GM20431 (cell line): Measurements from ENCODE around the gene GPR68.
"Not testable (repeated sequence)": the region's sequence is repeated elsewhere in the genome, so short reads cannot be mapped to it uniquely, and the experiment has no call there.

Experiments used
- in situ Hi-C: fragments of 300-500 bp; cut with MseI, MboI; formaldehyde crosslinking; loops from one replicate; pipeline ENCODE4 v1.15.0; 2020; ENCODE audit warnings: low sequenced_read_pairs; ENCODE audit not compliant: unreplicated experiment

GPR68 gene

GRCh38 chr14:91256661-91257060 lies 12.2 kb upstream of the GPR68 start:
- in situ Hi-C loops, result no loop called here

DNA sequence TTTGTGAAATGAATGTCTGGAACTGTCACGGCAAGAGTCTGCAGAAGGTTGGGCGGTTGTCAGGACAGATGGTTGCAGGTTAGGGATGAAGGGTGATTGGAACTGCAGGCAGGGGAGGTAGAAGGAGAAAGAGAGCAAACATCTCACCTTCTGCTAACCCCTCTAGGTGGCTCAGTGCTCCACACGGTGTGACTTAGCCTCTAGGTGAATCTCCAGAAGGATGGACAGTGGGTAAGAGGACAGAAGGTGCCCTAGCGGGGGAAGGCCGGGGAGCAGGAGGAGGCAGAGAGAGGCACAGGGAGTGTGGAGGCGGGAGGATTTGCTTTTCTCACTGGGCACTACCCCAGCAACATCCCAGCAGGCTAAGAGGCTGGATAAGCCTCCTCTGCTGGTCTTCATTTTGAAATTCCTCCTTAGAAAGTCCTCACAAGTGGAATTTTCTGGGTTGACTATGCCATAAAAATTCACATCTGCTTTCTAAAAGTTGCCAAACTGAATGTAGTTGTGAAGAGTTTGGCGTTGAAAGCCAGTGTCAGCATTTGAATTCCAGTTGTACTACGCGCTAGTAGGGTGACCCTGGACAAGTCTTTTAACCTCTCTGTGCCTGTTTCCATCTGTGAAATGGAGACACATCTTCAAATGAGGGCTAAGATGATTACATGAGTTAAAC lies 10.7 kb upstream of the GPR68 start:
- in situ Hi-C loops, result no loop called here

GRCh38 chr14:91254461-91254860 lies 10.0 kb upstream of the GPR68 start:
- in situ Hi-C loops, result no loop called here

GRCh38 chr14:91253795-91254323 lies 9.4 kb upstream of the GPR68 start:
- in situ Hi-C loops, result no loop called here

DNA sequence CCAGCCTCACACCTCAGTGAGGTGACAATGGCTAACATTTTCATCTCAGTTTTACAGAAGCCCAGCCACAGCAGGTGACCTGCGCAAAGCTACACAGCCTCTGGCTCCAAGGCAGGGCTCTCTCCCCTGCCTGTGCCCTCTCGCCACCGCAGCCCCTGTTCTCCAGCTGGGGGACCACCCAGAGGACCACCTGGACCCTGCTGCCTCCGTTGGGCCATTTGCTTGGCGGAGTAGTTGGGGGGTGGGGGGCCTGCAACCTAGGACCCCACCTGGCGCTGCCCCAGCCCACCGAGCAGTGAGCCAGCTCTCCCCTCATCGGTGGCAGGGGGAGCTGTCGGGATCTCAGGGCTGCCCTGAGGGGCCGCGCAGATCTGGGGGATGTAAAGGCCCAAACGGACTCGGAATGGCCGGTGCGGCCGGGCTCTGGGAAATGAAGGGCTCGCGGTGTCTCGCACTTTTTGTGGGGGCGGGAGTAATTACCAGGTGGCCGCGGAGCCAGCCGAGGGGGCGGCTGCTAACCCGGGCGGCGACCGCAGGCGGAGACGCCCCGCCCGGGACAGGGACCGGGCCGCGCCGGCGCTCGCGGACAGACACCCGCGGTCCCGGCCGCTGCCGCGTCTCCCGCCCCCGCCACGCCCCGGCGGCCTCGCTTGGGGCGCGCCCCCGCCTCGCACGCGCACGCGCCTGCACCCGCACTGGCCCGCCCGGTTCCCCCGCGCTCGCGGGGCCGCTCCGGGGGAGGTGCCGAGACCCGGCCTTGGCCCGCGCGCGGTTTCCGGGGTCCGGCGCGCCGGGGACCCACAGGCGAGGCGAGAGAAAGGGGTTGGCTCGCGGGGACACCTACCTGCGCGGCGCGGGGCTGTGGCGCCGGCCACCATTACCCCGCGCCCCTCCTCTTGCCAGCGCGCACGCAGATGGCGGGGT lies 8.6 kb upstream of the GPR68 start:
- in situ Hi-C loops, result no loop called here

GRCh38 chr14:91250912-91251311 lies 6.4 kb upstream of the GPR68 start:
- in situ Hi-C loops, result no loop called here

DNA sequence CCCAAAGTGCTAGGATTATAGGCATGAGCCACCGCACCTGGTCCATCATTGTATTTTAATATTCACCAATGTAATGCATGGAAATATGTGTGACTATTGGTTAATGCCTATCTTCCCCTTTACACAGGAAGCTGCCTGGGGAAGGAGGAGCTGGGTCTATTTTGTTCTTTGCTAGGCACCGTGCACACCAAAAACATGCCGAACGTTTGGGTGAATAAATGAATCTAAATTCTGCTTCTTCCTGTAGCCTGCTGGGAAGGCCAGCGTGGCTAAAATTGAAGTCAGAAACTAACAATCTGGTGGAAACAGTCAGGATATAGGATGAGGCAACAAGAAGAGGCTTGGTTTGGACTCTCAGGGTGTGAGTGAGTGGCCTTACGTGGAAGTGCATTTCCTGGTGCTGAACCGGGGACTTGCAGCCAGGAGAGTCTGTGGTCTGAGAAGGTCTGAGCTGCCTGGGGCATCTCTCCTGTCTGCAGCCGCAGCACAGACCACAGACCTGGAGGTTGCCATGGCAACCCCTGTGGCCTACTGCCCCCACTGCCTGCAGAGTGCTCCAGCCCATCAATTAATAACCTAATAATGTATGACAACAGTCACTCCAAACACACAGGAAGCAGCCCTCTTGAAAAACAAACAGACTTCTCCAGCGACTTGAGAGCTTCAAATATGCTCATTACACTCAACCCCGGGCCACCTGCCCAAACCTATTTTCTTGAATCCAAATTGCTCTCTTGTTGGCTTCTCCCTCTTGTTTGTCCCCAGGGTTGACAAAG lies 5.5 kb upstream of the GPR68 start:
- in situ Hi-C loops, result no loop called here

GRCh38 chr14:91246051-91246852 lies 1.7 kb upstream of the GPR68 start:
- in situ Hi-C loops, result no loop called here

DNA sequence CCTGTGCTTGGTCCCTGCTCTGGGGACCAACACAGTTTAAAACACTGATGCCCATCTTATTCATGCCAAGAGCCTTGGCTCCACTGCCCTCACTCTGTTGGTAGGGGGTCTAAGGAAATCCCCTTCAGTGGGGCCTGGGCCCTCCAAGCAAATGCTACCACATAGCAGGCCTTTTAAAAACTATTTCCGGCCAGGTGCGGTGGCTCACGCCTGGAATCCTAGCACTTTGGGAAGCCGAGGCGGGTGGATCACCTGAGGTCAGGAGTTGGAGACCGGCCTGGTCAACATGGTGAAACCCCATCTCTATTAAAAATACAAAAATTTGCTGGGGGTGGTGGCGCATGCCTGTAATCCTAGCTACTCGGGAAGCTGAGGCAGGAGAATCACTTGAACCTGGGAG lies 1.1 kb upstream of the GPR68 start:
- in situ Hi-C loops, result not testable (repeated sequence)

- in situ Hi-C loops, result no loop called here
These were observed 525 bp upstream of the GPR68 start for GRCh38 chr14:91245029-91245428.

- in situ Hi-C loops, result no loop called here
These were observed 1.4 kb downstream of the GPR68 start for GRCh38 chr14:91243074-91243471.

DNA sequence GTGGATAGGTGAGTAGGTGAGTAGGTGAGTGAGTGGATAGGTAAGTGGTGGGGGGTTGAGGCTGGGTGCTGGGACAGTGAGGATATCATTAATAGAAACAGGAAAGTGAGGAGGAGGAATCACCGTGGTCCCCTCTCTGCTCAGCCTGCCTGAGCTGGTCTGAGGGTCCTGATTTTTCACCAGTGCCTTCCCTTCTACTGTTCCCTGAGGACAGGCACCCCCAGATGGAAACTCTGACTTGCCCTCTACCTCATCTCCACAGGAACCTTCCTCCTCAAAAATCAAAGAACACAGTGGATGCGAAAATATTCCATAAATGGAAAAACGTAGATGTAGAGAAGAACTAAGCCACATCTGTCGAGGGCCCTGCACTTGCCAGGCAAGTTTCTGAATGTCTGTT lies 1.9 kb downstream of the GPR68 start:
- in situ Hi-C loops, result no loop called here

DNA sequence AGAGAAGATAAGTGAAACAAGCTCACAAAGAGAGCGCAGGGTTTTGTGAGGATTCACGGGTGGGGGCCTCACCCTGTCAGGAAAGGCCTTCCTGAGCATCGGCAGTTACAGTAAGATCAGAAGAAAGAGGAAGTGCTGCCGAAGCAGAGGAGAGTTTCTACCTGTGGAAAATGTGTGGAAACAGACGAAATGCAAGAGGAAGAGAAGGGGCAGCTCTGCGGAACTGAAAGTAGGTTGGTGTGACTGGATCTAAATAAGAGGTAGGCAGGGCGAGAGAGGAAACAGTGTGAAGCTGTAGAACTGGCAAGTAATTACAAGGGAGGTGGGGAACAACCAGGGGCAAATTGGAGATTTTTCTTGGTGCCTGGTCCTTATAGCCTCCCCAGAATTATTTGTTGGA lies 2.6 kb downstream of the GPR68 start:
- in situ Hi-C loops, result no loop called here

DNA sequence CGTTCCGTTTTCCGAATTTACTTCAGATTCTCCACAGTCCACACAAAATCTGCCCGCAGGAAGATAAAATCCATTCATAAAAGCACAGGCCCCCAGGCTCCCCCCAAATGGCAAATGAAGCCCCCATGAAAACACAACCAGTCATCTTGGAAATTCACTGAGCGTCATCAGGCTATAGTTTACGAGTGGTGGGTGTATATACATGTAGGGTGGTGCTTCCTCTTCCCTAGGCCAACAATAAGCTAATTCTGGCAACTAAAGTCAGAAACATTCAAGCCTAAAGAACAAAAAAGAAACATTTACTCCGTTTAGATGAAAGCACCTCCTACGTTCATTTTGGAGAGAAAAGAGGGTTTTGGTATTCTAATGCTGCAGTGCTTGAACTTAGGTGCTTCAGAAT lies 5.8 kb downstream of the GPR68 start:
- in situ Hi-C loops, result no loop called here

DNA sequence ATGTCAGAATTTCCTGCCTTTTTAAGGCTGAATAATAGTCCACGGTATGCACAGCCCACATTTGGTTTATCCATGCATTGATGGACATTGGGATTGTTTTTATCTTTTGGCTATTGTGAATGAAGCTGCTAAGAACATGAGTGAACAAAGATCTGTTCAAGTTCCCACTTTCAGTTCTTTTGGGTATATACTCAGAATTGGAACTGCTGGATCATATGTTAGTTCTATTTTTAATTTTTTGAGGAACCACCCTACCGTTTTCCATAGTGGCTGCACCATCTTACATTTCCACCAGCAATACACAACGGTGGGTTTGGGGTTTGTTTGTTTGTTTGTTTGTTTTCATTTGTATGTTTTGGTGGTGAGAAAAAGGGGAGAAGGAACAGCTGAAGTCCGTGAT lies 6.4 kb downstream of the GPR68 start:
- in situ Hi-C loops, result no loop called here

GRCh38 chr14:91237219-91237618 lies 7.3 kb downstream of the GPR68 start:
- in situ Hi-C loops, result no loop called here

- in situ Hi-C loops, result no loop called here
These were observed 8.7 kb downstream of the GPR68 start for GRCh38 chr14:91235841-91236240.

DNA sequence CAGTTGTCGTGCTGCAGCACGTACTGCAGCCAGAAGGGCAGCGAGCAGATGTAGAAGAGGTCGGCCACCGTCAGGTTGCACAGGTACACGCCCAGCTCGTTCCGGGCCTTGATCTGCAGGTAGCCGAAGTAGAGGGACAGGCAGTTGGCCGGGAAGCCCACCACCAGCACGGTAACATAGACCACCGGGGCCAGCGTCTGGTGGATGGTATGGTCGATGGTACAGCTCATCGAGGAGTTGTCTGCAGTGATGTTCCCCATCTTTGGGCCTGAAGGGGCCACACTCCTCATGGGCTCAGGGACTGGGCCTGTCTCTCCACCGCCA lies 9.8 kb downstream of the GPR68 start:
- in situ Hi-C loops, result no loop called here

DNA sequence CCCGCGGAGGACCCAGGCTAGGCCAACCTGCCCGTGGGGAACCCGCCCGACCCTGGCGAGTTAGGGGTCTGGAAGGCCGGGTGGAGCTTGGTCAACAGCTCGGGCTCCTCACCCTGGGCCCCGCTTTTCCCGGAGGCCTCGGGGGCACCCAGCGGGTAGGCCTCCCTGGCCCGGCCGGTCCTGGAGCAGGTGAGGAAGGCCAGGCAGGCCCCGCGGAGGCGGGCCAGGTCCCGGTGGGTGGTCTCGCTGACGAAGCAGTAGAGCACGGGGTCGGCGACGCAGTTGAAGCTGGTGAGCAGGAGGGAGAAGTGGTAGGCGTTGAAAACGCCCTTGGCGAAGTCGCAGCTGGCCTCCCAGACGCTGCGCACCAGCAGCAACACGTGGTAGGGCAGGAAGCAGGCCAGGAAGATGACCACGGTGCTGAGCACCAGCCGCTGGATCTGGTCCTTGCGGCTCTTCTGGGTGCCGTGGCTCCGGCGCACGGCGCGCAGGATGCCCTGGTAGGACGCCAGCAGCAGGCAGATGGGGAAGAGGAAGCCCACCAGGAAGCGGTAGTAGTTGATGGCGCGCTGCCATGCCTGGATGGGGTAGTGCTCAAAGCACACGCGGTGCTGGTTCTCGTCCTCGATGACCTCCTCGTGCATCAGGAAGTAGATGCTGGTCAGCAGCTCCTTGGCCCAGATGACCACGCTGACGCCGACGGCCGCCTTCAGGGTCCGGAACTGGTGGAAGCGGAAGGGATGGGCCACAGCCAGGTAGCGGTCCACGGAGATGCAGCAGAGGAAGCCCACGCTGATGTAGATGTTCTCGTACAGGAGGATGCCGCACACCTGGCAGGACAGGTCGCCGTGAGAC lies 10.3 kb downstream of the GPR68 start:
- in situ Hi-C loops, result no loop called here
